Measurements from ENCODE around the gene ARHGAP45. TPM values are rescaled to one million over a fixed set of nuclear protein-coding genes. Genes with fewer than 3 reads are reported as not detected.

The ARHGAP45 gene
- total and polyA plus RNA-seq, 3 donors from 2014 or later, result 14.1 to 31.7 (median 20.7) TPM

DNA sequence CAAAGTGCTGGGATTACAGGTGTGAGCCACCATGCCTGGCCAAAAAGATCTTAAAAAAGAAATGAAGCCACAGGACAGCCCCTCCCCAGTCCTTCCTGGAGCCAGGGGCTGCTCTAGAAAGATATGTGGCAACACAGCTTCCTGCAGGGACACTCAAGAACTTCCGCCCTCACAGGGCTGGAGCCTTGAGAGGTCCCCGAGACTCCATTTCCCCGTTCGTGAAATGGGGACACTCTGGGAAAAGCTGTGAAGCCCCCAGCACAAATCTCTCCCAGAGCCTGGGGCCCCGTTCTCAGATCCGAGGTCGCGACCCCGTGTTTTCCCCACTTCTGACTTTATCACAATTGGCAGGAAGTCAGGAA lies 34.4 kb downstream of the ARHGAP45 start:
- Histone ChIP-seq H3K27ac (peak overlapping the region; percentile 74 to 99), H3K36me3 (ENCODE audit: low read depth, missing control alignments) (no peaks in the 10 kb centered on the region), H3K27me3 (no peaks in the 10 kb centered on the region), H3K4me1 (peaks cover 53% of the 10 kb centered on the region), H3K4me3 (no peak overlapping the region), H3K9me3 (no peaks in the 10 kb centered on the region)
- DNase-seq, result no peak
- whole genome bisulfite sequencing, 2 donors, result 33% methylated on average over 9 of the region's 9 CpGs; no CpG with 5 or more reads in 1 of the 2 donors
- intact Hi-C loops (cut with DNase I; ENCODE audit: low total_unique reads), result no loop called here
- TF ChIP-seq, protein P1, sequence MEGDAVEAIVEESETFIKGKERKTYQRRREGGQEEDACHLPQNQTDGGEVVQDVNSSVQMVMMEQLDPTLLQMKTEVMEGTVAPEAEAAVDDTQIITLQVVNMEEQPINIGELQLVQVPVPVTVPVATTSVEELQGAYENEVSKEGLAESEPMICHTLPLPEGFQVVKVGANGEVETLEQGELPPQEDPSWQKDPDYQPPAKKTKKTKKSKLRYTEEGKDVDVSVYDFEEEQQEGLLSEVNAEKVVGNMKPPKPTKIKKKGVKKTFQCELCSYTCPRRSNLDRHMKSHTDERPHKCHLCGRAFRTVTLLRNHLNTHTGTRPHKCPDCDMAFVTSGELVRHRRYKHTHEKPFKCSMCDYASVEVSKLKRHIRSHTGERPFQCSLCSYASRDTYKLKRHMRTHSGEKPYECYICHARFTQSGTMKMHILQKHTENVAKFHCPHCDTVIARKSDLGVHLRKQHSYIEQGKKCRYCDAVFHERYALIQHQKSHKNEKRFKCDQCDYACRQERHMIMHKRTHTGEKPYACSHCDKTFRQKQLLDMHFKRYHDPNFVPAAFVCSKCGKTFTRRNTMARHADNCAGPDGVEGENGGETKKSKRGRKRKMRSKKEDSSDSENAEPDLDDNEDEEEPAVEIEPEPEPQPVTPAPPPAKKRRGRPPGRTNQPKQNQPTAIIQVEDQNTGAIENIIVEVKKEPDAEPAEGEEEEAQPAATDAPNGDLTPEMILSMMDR (IDR thresholded peaks at IDR 0.05), result no peak
- no peak for TF ChIP-seq POLR2A (IDR thresholded peaks at IDR 0.05)

DNA sequence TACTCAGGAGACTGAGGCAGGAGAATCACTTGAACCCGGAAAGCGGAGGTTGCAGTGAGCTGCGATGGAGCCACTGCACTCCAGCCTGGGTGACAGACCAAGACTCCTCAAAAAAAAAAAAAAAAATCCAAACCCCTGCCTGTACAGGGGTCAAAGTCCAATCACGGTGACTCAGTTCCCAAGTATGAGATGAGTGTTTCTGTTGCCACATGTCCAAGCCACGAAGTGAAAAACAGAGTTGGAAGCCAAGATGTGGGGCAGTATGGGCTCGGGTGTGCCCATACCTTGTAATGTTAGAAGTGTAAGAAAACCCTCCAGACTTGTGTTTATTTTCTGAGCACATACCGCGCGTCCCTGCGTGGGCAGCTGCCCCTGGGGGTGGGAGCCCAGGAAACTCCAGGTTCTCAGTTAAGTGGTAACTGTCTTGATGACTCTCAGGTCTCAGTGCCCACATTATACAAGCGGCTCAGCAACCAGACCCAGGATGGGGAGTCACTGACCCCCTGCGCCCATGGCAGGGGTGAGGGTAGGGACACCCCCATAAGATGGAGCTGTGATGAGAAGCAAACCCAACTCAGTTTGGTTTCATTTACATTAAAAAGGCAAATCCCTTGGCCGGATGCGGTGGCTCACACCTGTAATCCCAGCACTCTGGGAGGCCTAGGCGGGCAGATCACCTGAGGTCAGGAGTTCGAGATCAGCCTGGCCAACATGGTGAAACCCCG lies 35.6 kb downstream of the ARHGAP45 start:
- WGBS, 2 donors, result 72 to 81% methylated on average over 17 of the region's 17 CpGs
- Histone ChIP-seq H3K36me3 (ENCODE audit: low read depth, missing control alignments) (no peaks in the 10 kb centered on the region), H3K27me3 (no peaks in the 10 kb centered on the region), H3K4me1 (peaks cover 53% of the 10 kb centered on the region), H3K4me3 (no peak overlapping the region), H3K9me3 (no peaks in the 10 kb centered on the region), H3K27ac (peak overlapping the region; percentile 74 to 99)
- no peak for TF ChIP-seq POLR2A (IDR thresholded peaks at IDR 0.05)
- TF ChIP-seq, protein P1 (IDR thresholded peaks at IDR 0.05), result no peak
- intact Hi-C loops (cut with DNase I; ENCODE audit: low total_unique reads), result no loop called here
- DNase-seq, result no peak

DNA sequence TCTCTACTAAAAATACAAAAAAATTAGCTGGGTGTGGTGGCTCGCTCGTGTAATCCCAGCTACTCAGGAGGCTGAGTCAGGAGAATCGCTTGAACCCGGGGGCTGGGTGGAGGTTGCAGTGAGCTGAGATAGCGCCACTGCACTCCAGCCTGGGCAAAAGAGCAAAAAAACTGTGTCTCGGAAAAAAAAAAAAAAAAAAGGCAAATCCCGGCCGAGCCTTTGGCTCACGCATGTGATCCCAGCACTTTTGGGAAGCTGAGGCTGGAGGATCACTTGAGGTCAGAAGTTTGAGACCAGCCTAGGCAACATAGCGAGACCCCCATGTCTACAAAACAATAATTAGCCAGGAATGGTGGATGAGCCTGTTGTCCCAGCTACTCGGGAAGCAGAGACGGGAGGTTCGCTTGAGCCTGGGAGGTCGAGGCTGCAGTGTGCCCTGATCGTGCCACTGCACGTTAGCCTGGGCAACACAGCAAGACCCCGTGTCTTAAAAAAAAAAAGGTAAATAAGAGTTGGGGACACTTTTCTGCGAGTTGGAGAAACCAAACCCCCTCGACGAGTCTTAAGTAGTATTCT lies 36.3 kb downstream of the ARHGAP45 start:
- Histone ChIP-seq H3K36me3 (ENCODE audit: low read depth, missing control alignments) (no peaks in the 10 kb centered on the region), H3K27ac (peak overlapping the region; percentile 97 to 99), H3K9me3 (no peaks in the 10 kb centered on the region), H3K27me3 (no peaks in the 10 kb centered on the region), H3K4me3 (peak overlapping the region; percentile 88 to 89), H3K4me1 (peaks cover 52% of the 10 kb centered on the region)
- WGBS, 2 donors, result 33 to 34% methylated on average over 20 of the region's 20 CpGs
- no peak for DNase-seq
- intact Hi-C loops (cut with DNase I; ENCODE audit: low total_unique reads), result no loop called here
- TF ChIP-seq, protein P1 (IDR thresholded peaks at IDR 0.05), result no peak
- TF ChIP-seq POLR2A (IDR thresholded peaks at IDR 0.05), result no peak

DNA sequence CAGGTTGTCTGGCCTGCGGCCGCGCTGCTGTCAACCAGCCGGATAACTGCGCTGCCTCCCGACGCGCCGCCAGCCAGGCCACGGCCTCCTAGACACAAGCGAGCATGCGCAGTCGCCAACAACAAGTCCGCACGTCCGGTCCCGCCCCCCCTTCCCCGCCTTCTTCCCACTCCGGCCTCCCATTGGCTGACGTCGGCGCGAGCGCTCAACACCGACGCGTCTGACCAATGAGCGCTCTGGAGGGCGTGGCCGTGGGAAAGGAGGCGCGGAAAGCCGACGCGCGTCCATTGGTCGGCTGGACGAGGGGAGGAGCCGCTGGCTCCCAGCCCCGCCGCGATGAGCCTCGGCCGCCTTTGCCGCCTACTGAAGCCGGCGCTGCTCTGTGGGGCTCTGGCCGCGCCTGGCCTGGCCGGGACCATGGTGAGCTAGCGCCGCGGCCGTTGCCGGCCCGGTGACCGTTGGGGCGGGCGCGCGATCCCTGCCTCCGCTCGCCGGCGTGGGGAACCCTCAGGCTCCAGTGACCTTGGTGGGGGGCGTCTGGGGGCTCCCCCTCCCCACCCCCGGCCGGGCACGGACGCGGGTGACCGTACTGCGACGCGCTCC lies 36.8 kb downstream of the ARHGAP45 start, which contains the start of gene GPX4:
GPX4 (plus strand) TSS at position 287 of the 603 bp plus-strand sequence; CDS start at position 337, 50 bp downstream.
- 1% methylated on average over 15 to 70 of the region's 75 CpGs for WGBS, 2 donors
- H3K27ac ChIP-seq, result peak within 1 kb of the TSS; percentile 97 to 99
- H3K4me3 ChIP-seq, result peak within 1 kb of the TSS; percentile 88 to 89
- H3K9me3 ChIP-seq, result no peaks in the 10 kb centered on the region
- TF ChIP-seq POLR2A (IDR thresholded peaks at IDR 0.05), result no peak
- TF ChIP-seq, protein P1 (IDR thresholded peaks at IDR 0.05), result no peak
- peak; percentile 99 for DNase-seq
- H3K27me3 ChIP-seq, result no peaks in the 10 kb centered on the region
- intact Hi-C loops (cut with DNase I; ENCODE audit: low total_unique reads), result no loop called here
- peaks cover 46% of the 10 kb centered on the region for H3K4me1 ChIP-seq
- H3K36me3 ChIP-seq (ENCODE audit: low read depth, missing control alignments), result no peaks in the 10 kb centered on the region

Measured in testis (tissue), 3 donors.